Measurements from ENCODE around the gene MYO7A.

MYO7A gene

DNA sequence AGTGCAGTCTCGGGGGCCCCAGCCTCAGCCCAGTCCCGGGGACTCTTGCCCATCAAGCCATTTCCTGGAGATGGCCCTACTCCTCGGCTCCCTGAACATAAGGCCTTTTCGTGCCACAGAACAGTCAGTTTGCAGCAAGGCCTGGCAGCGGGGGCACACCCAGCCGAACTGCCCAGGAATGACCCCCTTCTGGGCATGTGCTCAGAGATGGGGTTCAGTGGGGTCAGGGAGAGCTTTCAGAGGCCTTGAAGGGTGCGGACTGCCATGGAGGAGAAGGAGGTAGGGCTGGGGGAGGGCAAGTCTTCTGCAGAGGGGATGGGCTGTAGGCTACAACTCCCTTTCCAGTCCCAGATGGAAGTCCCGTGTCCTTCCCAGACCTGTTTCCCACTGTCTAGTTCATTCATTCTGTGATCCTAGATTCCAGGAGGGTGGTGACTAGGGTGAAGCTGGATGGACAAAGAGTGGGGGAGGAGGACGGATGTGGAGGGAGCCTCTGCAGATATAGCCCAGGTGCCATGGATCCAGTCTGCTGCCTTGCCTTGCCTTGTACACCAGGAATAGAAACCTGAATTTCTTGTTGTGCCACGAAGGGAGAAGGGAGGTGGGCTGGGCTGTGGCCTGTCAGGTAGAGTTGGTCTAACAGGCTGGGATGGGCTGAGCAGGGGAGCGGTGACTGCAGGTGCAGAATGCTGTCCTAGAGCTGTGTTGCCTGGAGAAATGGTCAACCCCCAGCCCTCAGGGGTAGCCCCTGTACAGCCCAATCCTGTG lies 39.6 kb upstream of the MYO7A start:
- Histone ChIP-seq H3K27me3 (ENCODE audit: control insufficient read depth in 3 of 3, insufficient read depth in 3 of 3, low read depth in 1 of 3, low read length in 3 of 3) (peaks cover 0 to 1% (median 0%) of the 10 kb centered on the region in 3 experiments), H3K4me3 (ENCODE audit: low read length in 2 of 2) (no peak overlapping the region), H2BK15ac (ENCODE audit: low read length) (no peak overlapping the region), H3K79me1 (ENCODE audit: low read depth, low read length) (no peaks in the 10 kb centered on the region), H3K14ac (ENCODE audit: low read length) (no peak overlapping the region), H3K27ac (replicated peaks; ENCODE audit: low read length) (no peak overlapping the region), H3K36me3 (replicated peaks in 1 of 2; ENCODE audit: control insufficient read depth in 2 of 2, insufficient read depth in 2 of 2, low read length in 2 of 2) (peaks cover 0 to 79% of the 10 kb centered on the region in 2 donors), H3K9me3 (replicated peaks in 1 of 2; ENCODE audit: control insufficient read depth in 2 of 2, insufficient read depth in 1 of 2, low read depth in 1 of 2, low read length in 2 of 2) (no peaks in the 10 kb centered on the region), H3K4me1 (ENCODE audit: control insufficient read depth in 2 of 2, insufficient read depth in 1 of 2, low read depth in 1 of 2, low read length in 2 of 2) (peaks cover 4 to 6% of the 10 kb centered on the region in 2 donors), H3K9ac (ENCODE audit: low read depth, low read length, poor library complexity) (no peak overlapping the region), H4K8ac (ENCODE audit: low read depth, low read length) (no peak overlapping the region), H3K18ac (ENCODE audit: low read length) (no peak overlapping the region), H4K91ac (ENCODE audit: low read depth, low read length, poor library complexity) (no peak overlapping the region), H2BK5ac (ENCODE audit: low read length) (no peak overlapping the region), H3K4ac (ENCODE audit: low read length) (no peak overlapping the region), H2AK5ac (ENCODE audit: low read depth, low read length) (no peak overlapping the region), H2AFZ (ENCODE audit: low read length) (no peak overlapping the region), H2BK120ac (ENCODE audit: low read depth, low read length) (no peak overlapping the region), H3K4me2 (ENCODE audit: insufficient read depth, low read length, poor library complexity, severe bottlenecking) (no peak overlapping the region), H2BK12ac (ENCODE audit: low read length) (no peak overlapping the region), H3K23ac (ENCODE audit: low read depth, low read length, poor library complexity) (no peak overlapping the region)
- DNase-seq (ENCODE audit: low spot score), result no peak
- no CpG with 5 or more reads among the region's 11 CpGs for WGBS, 2 donors (ENCODE audit: extremely low coverage in 2 of 2, insufficient read length in 2 of 2, insufficient replicate concordance in 1 of 2)

DNA sequence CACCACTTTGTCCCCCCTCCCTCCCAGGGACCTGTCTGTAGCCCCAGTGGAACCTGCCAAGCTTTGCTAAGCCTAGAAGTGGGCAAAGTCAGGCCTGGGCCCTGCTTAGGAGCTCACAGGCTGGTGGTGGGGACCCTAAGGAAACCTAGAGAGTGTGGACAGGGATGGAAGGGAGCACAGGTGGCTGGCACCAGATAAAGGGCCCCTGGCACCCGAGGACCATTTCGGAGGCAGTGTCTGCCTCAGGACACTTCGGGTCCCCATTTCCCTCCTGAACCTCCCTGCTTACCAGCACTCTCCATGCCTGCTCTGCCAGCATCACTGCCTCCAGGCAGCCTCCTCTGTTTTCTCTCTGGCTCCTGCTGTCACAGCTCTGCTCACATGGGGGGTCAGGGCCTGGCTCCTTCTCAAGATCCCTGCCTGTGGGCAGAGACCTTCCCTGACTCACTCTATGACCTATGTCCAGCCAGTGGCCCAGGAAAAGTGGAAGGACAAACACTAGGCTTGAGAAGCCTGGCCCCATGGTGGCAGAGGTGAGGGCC lies 39.0 kb upstream of the MYO7A start:
- no peak overlapping the region for H4K91ac ChIP-seq (ENCODE audit: low read depth, low read length, poor library complexity)
- peak overlapping the region; percentile 16 for H2BK12ac ChIP-seq (ENCODE audit: low read length)
- peak overlapping the region; percentile 4 for H3K18ac ChIP-seq (ENCODE audit: low read length)
- H3K79me1 ChIP-seq (ENCODE audit: low read depth, low read length), result no peaks in the 10 kb centered on the region
- no peak overlapping the region for H2AFZ ChIP-seq (ENCODE audit: low read length)
- no peak overlapping the region for H3K4ac ChIP-seq (ENCODE audit: low read length)
- peak overlapping the region; percentile 77 for H3K14ac ChIP-seq (ENCODE audit: low read length)
- H4K8ac ChIP-seq (ENCODE audit: low read depth, low read length), result no peak overlapping the region
- H3K27ac ChIP-seq (replicated peaks; ENCODE audit: low read length), result no peak overlapping the region
- H3K4me1 ChIP-seq (ENCODE audit: control insufficient read depth in 2 of 2, insufficient read depth in 1 of 2, low read depth in 1 of 2, low read length in 2 of 2), result peaks cover 4 to 6% of the 10 kb centered on the region in 2 donors
- H2BK5ac ChIP-seq (ENCODE audit: low read length), result no peak overlapping the region
- no peak overlapping the region for H2BK15ac ChIP-seq (ENCODE audit: low read length)
- no peaks in the 10 kb centered on the region for H3K9me3 ChIP-seq (replicated peaks in 1 of 2; ENCODE audit: control insufficient read depth in 2 of 2, insufficient read depth in 1 of 2, low read depth in 1 of 2, low read length in 2 of 2)
- H3K9ac ChIP-seq (ENCODE audit: low read depth, low read length, poor library complexity), result no peak overlapping the region
- peaks cover 0 to 1% (median 0%) of the 10 kb centered on the region in 3 experiments for H3K27me3 ChIP-seq (ENCODE audit: control insufficient read depth in 3 of 3, insufficient read depth in 3 of 3, low read depth in 1 of 3, low read length in 3 of 3)
- no peak overlapping the region for H2AK5ac ChIP-seq (ENCODE audit: low read depth, low read length)
- DNase-seq (ENCODE audit: low spot score), result no peak
- peaks cover 2 to 81% of the 10 kb centered on the region in 2 donors for H3K36me3 ChIP-seq (replicated peaks in 1 of 2; ENCODE audit: control insufficient read depth in 2 of 2, insufficient read depth in 2 of 2, low read length in 2 of 2)
- no peak overlapping the region for H3K23ac ChIP-seq (ENCODE audit: low read depth, low read length, poor library complexity)
- no peak overlapping the region for H2BK120ac ChIP-seq (ENCODE audit: low read depth, low read length)
- no peak overlapping the region for H3K4me3 ChIP-seq (ENCODE audit: low read length in 2 of 2)
- WGBS, 2 donors (ENCODE audit: extremely low coverage in 2 of 2, insufficient read length in 2 of 2, insufficient replicate concordance in 1 of 2), result no CpG with 5 or more reads among the region's 3 CpGs
- H3K4me2 ChIP-seq (ENCODE audit: insufficient read depth, low read length, poor library complexity, severe bottlenecking), result no peak overlapping the region

DNA sequence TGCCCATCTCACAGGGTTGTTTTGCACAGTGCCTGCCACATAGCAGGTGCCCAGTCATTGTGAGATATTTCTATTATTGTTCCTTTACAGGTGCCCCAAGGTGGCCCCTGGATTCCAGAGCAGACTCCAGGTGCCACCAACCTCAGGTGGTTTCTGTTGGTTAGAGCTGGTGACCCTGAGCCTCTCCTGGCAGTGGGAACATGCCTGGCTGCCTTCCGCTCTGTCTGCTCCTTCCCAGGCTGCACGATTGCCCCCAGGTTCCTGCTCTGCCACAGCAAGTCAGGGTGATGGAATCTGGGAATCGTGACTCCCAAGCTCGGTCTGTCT lies 38.0 kb upstream of the MYO7A start:
- H2BK15ac ChIP-seq (ENCODE audit: low read length), result no peak overlapping the region
- no peak overlapping the region for H3K4me2 ChIP-seq (ENCODE audit: insufficient read depth, low read length, poor library complexity, severe bottlenecking)
- H3K27me3 ChIP-seq (ENCODE audit: control insufficient read depth in 3 of 3, insufficient read depth in 3 of 3, low read depth in 1 of 3, low read length in 3 of 3), result peaks cover 0 to 1% (median 0%) of the 10 kb centered on the region in 3 experiments
- no peak overlapping the region for H2AFZ ChIP-seq (ENCODE audit: low read length)
- H4K91ac ChIP-seq (ENCODE audit: low read depth, low read length, poor library complexity), result no peak overlapping the region
- H2BK12ac ChIP-seq (ENCODE audit: low read length), result no peak overlapping the region
- H3K4me3 ChIP-seq (ENCODE audit: low read length in 2 of 2), result no peak overlapping the region
- H2BK5ac ChIP-seq (ENCODE audit: low read length), result no peak overlapping the region
- H3K9ac ChIP-seq (ENCODE audit: low read depth, low read length, poor library complexity), result no peak overlapping the region
- H2BK120ac ChIP-seq (ENCODE audit: low read depth, low read length), result no peak overlapping the region
- H3K4me1 ChIP-seq (ENCODE audit: control insufficient read depth in 2 of 2, insufficient read depth in 1 of 2, low read depth in 1 of 2, low read length in 2 of 2), result peaks cover 4 to 6% of the 10 kb centered on the region in 2 donors
- H3K4ac ChIP-seq (ENCODE audit: low read length), result no peak overlapping the region
- no peak overlapping the region for H3K23ac ChIP-seq (ENCODE audit: low read depth, low read length, poor library complexity)
- H3K79me1 ChIP-seq (ENCODE audit: low read depth, low read length), result no peaks in the 10 kb centered on the region
- peak overlapping the region; percentile 29 for H2AK5ac ChIP-seq (ENCODE audit: low read depth, low read length)
- H4K8ac ChIP-seq (ENCODE audit: low read depth, low read length), result peak overlapping the region; percentile 49
- no CpG with 5 or more reads among the region's 4 CpGs for WGBS, 2 donors (ENCODE audit: extremely low coverage in 2 of 2, insufficient read length in 2 of 2, insufficient replicate concordance in 1 of 2)
- H3K27ac ChIP-seq (replicated peaks; ENCODE audit: low read length), result no peak overlapping the region
- no peak for DNase-seq (ENCODE audit: low spot score)
- H3K14ac ChIP-seq (ENCODE audit: low read length), result no peak overlapping the region
- H3K18ac ChIP-seq (ENCODE audit: low read length), result peak overlapping the region; percentile 61
- no peaks in the 10 kb centered on the region for H3K9me3 ChIP-seq (replicated peaks in 1 of 2; ENCODE audit: control insufficient read depth in 2 of 2, insufficient read depth in 1 of 2, low read depth in 1 of 2, low read length in 2 of 2)
- H3K36me3 ChIP-seq (replicated peaks in 1 of 2; ENCODE audit: control insufficient read depth in 2 of 2, insufficient read depth in 2 of 2, low read length in 2 of 2), result peaks cover 2 to 81% of the 10 kb centered on the region in 2 donors

DNA sequence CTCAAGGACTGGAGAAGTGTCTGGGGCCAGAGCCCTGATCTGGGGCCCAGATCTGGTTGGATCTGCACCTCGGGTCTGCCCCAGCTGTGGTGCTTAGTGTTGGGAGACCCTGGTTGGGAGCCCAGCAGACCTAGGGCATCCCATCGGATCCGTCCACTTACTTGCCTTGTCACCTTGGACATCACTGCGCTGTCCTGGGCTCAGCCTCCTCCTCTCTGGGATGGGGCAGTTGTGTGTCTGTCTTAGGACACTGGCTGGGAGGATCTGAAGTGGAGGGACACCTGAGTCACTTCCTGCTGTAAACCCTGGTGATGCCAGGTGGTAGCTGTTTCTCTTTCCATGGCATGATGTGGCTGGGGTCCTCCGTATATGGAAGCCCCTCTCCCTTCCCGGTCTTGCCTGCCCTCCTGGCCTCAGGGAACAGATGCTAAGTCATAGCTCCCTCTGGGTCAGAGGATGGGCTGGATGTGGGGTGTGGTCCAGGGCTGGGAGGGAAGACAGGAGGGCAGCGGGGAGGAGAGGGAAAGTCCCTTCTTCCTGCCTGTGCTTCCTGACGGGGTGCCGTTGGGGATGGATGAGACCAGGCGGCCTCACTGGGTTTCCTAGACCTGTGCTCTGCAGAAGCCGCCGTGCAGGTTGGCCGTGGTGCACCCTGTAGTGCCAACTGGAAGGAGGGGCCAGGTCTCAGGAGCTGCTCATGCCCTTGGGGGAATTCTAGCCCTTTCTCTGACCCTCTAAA lies 37.5 kb upstream of the MYO7A start:
- Histone ChIP-seq H2AK5ac (ENCODE audit: low read depth, low read length) (peak overlapping the region; percentile 79), H2BK12ac (ENCODE audit: low read length) (no peak overlapping the region)

More for the DNA sequence above, 37.5 kb upstream of the MYO7A start:
- H2BK15ac ChIP-seq (ENCODE audit: low read length), result peak overlapping the region; percentile 55
- H3K4me2 ChIP-seq (ENCODE audit: insufficient read depth, low read length, poor library complexity, severe bottlenecking), result no peak overlapping the region
- no peaks in the 10 kb centered on the region for H3K79me1 ChIP-seq (ENCODE audit: low read depth, low read length)
- H3K4ac ChIP-seq (ENCODE audit: low read length), result no peak overlapping the region
- H3K27ac ChIP-seq (replicated peaks; ENCODE audit: low read length), result no peak overlapping the region
- peaks cover 0 to 1% (median 0%) of the 10 kb centered on the region in 3 experiments for H3K27me3 ChIP-seq (ENCODE audit: control insufficient read depth in 3 of 3, insufficient read depth in 3 of 3, low read depth in 1 of 3, low read length in 3 of 3)
- H3K9me3 ChIP-seq (replicated peaks in 1 of 2; ENCODE audit: control insufficient read depth in 2 of 2, insufficient read depth in 1 of 2, low read depth in 1 of 2, low read length in 2 of 2), result no peaks in the 10 kb centered on the region
- H4K8ac ChIP-seq (ENCODE audit: low read depth, low read length), result peak overlapping the region; percentile 49
- no peak overlapping the region for H2BK5ac ChIP-seq (ENCODE audit: low read length)
- H3K18ac ChIP-seq (ENCODE audit: low read length), result peak overlapping the region; percentile 61
- no peak overlapping the region for H3K9ac ChIP-seq (ENCODE audit: low read depth, low read length, poor library complexity)
- peaks cover 2 to 81% of the 10 kb centered on the region in 2 donors for H3K36me3 ChIP-seq (replicated peaks in 1 of 2; ENCODE audit: control insufficient read depth in 2 of 2, insufficient read depth in 2 of 2, low read length in 2 of 2)
- peaks cover 4 to 6% of the 10 kb centered on the region in 2 donors for H3K4me1 ChIP-seq (ENCODE audit: control insufficient read depth in 2 of 2, insufficient read depth in 1 of 2, low read depth in 1 of 2, low read length in 2 of 2)
- H3K4me3 ChIP-seq (ENCODE audit: low read length in 2 of 2), result no peak overlapping the region
- H2BK120ac ChIP-seq (ENCODE audit: low read depth, low read length), result no peak overlapping the region
- no peak overlapping the region for H3K23ac ChIP-seq (ENCODE audit: low read depth, low read length, poor library complexity)
- no peak overlapping the region for H2AFZ ChIP-seq (ENCODE audit: low read length)
- no CpG with 5 or more reads among the region's 13 CpGs for WGBS, 2 donors (ENCODE audit: extremely low coverage in 2 of 2, insufficient read length in 2 of 2, insufficient replicate concordance in 1 of 2)
- H4K91ac ChIP-seq (ENCODE audit: low read depth, low read length, poor library complexity), result no peak overlapping the region
- no peak for DNase-seq (ENCODE audit: low spot score)
- H3K14ac ChIP-seq (ENCODE audit: low read length), result no peak overlapping the region
